ENCODE measurements around the gene TIFAB.

The TIFAB gene

GRCh38 chr5:135457424-135458071 is 5.4 kb upstream of the TIFAB start:
- TF ChIP-seq ZNF274 (IDR thresholded peaks at IDR 0.05; ENCODE audit: low read depth, low read length) = no peak
- no peak overlapping the region for H3K4me3 ChIP-seq (ENCODE audit: low read length)

DNA sequence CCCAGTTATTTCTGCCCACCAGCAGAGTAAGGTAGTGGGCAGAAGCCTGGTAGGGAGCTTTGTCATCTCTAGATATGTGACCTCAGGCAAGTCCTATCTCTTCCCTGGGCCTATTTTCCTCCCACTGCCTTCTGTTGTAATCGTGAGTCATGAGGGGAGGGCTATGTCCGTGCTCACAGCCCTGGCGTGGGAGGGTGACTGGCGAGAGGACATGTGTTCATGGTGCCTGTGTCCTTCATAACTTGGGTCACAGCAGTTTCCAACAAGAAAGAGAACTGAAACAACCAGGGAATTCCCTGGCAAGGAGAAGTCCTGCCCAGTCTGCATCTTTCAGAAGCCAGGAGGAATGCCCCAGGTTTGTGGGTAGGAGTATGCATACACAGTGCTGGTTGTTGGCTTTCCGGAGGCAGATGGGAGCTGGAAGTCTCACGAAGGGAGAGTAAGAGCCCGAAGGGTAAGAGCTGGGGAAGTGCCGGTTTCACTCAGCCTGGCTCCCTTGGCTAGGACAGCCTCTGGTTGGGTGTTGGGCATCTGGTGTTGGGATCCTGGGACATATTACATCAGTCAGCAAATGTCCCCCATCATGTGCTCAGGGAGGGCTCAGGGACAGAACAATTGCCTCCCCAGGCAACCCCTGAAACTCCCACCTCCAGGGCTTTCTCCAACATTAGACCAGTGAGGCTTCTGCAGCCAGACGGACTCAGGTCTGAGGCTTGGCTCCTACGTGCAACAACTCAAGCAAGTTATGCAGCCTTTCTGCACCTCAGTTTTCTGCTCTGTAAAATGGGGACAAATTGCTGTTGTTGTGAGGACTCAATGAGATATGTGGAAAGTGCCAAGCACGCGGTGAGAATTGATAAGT is 4.3 kb upstream of the TIFAB start:
- no peak overlapping the region for H3K4me3 ChIP-seq (ENCODE audit: low read length)
- no peak for TF ChIP-seq ZNF274 (IDR thresholded peaks at IDR 0.05; ENCODE audit: low read depth, low read length)

DNA sequence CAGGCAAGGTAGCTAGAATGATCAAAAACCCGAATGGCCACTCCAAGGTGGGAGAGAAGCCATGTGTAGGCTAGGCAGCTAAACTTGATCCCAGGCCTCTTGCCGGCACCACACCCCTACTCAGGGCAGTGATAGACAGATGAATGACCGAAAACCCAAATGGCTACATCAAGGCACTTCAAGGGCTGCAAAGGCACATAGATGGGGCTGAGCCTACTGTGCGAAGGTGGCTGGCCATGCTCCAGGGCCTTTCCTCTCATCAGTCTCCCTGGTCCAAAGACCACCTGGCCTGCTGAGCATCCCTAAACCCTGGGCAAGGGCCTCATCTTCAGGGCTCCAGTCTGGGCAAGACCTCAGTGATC is 3.7 kb upstream of the TIFAB start:
- TF ChIP-seq ZNF274 (IDR thresholded peaks at IDR 0.05; ENCODE audit: low read depth, low read length) = no peak
- H3K4me3 ChIP-seq (ENCODE audit: low read length) = no peak overlapping the region

- H3K4me3 ChIP-seq (ENCODE audit: low read length) = no peak overlapping the region
- TF ChIP-seq ZNF274 (IDR thresholded peaks at IDR 0.05; ENCODE audit: low read depth, low read length) = no peak
These were observed 2.8 kb upstream of the TIFAB start for GRCh38 chr5:135454946-135455345.

DNA sequence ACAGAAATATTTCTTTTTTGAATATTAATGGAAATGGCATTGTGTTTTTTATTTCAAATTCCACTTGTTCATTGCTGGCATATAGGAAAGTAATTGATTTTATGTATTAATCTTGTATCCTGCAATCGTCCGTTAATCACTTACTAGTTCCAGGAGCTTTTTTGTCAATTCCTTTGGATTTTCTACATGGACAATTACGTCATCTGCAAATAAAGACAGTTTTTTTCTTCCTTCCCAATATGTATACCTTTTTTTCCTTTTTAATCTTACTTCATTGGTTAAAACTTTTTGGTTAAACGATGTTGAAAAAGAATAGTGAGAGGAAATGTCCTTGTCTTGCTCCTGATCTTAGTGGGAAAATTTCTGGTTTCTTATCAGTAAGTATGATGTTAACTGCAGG is 1.5 kb upstream of the TIFAB start:
- no peak overlapping the region for H3K4me3 ChIP-seq (ENCODE audit: low read length)

GRCh38 chr5:135451581-135452320 is 400 bp downstream of the TIFAB start:
- no peak for TF ChIP-seq ZNF274 (IDR thresholded peaks at IDR 0.05; ENCODE audit: low read depth, low read length)
- no peak overlapping the region for H3K4me3 ChIP-seq (ENCODE audit: low read length)

More for the DNA sequence above, 1.5 kb upstream of the TIFAB start:
- no peak for TF ChIP-seq ZNF274 (IDR thresholded peaks at IDR 0.05; ENCODE audit: low read depth, low read length)

GRCh38 chr5:135450952-135451351 is 1.2 kb downstream of the TIFAB start:
- no peak for TF ChIP-seq ZNF274 (IDR thresholded peaks at IDR 0.05; ENCODE audit: low read depth, low read length)
- no peak overlapping the region for H3K4me3 ChIP-seq (ENCODE audit: low read length)

- H3K4me3 ChIP-seq (ENCODE audit: low read length) = no peak overlapping the region
- no peak for TF ChIP-seq ZNF274 (IDR thresholded peaks at IDR 0.05; ENCODE audit: low read depth, low read length)
These were observed 1.8 kb downstream of the TIFAB start for GRCh38 chr5:135450336-135450735.

DNA sequence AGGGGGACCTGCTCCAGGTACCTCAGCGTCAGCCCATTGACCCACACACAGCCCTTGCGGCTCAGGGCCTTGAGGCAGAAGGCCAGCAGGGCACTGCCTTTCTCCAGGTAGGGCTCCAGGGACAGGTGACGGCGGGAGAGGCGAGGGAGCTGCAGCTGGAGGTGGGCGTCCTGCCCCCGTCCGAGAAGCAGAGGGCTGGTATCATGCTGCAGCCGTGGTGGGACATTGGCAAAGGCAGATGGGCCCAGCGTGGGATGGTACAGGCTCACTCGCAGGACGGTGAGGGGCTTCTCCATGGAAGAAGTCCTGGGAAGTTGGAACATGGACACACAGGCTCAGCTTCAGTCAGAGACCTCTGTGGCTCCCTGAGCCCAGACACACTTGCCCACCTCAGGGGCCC is 2.5 kb downstream of the TIFAB start:
- H3K4me3 ChIP-seq (ENCODE audit: low read length) = no peak overlapping the region

GRCh38 chr5:135448791-135449507 is 3.2 kb downstream of the TIFAB start:
- H3K4me3 ChIP-seq (ENCODE audit: low read length) = no peak overlapping the region
- no peak for TF ChIP-seq ZNF274 (IDR thresholded peaks at IDR 0.05; ENCODE audit: low read depth, low read length)

More for the DNA sequence above, 2.5 kb downstream of the TIFAB start:
- TF ChIP-seq ZNF274 (IDR thresholded peaks at IDR 0.05; ENCODE audit: low read depth, low read length) = no peak

DNA sequence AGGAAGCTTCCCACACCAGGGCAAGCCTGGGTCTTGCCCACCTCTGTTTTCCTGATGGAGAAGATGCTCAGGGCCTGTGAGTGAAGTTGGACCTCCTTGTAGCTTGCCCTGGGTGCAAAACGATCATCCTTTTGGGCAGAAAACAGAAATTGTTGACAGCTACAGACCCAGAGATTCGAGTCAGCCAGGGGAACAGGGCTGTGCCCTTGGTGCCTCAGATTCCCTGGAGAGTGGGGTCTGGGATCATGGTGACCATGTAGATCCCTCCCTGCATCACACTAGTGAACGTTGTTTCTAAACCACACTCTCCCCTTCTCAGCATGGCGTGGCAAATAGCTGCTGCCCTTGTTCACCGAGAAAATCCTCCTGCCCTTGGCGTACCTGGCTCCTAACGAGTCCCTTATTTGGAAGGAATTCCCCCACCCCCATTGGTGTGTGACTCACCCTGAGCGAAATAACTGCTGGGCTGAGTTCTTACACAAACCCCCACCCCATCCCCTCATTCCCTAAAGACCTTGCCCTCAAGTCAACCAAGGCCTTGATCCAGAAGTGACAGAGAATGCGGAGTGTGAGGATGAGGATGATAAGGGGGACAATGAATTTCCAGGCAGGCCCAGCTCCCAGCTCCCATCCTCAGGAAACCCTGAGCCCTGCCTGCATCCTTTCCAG is 3.9 kb downstream of the TIFAB start:
- H3K4me3 ChIP-seq (ENCODE audit: low read length) = no peak overlapping the region
- no peak for TF ChIP-seq ZNF274 (IDR thresholded peaks at IDR 0.05; ENCODE audit: low read depth, low read length)

DNA sequence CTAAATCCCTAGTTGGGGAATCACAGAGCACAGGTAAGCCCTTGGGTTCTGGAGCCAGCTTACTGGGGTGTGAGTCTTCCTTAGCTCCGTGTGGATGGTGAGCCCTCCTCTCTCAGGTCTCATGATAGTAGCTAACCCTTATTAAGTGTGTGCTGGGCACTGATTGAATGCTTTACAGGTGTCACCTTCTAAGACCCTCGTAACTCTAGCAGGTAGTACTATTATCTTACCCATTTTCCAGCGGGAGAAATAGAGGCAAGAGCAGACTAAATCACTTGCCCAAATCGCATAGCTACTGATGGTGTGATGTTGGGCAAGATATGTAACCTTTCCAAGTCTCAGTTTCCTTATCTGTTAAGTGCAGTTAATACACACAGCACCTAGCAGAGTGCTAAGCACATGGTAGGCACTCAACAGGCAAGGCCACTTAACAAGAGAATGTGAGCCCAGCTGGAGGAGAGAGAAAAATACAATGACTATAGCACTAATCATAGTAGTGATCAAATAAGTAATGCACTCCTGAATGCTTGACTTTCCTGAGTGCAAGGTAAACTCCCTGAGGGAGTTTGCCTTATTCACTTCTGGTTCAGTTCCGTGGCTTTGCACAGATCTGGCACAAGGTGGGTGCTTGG is 4.7 kb downstream of the TIFAB start, which contains the start of gene DCANP1:
TSS of gene DCANP1 (minus strand) at position 51 of the 632 bp plus-strand sequence. CDS start 240 bp downstream, outside the sequence.
- H3K4me3 ChIP-seq (ENCODE audit: low read length) = no peak within 1 kb of the TSS
- no peak for TF ChIP-seq ZNF274 (IDR thresholded peaks at IDR 0.05; ENCODE audit: low read depth, low read length)

- H3K4me3 ChIP-seq (ENCODE audit: low read length) = no peak overlapping the region
- no peak for TF ChIP-seq ZNF274 (IDR thresholded peaks at IDR 0.05; ENCODE audit: low read depth, low read length)
These were observed 5.5 kb downstream of the TIFAB start for GRCh38 chr5:135446615-135447014.
